NAMALWA (cell line): ENCODE data around the gene PRAC1.

Experiments
- DNase-seq: peaks from one replicate; pipeline ENCODE4 v3.0.0-alpha.2; 2015; ENCODE audit warnings: low spot score

The PRAC1 gene

DNA sequence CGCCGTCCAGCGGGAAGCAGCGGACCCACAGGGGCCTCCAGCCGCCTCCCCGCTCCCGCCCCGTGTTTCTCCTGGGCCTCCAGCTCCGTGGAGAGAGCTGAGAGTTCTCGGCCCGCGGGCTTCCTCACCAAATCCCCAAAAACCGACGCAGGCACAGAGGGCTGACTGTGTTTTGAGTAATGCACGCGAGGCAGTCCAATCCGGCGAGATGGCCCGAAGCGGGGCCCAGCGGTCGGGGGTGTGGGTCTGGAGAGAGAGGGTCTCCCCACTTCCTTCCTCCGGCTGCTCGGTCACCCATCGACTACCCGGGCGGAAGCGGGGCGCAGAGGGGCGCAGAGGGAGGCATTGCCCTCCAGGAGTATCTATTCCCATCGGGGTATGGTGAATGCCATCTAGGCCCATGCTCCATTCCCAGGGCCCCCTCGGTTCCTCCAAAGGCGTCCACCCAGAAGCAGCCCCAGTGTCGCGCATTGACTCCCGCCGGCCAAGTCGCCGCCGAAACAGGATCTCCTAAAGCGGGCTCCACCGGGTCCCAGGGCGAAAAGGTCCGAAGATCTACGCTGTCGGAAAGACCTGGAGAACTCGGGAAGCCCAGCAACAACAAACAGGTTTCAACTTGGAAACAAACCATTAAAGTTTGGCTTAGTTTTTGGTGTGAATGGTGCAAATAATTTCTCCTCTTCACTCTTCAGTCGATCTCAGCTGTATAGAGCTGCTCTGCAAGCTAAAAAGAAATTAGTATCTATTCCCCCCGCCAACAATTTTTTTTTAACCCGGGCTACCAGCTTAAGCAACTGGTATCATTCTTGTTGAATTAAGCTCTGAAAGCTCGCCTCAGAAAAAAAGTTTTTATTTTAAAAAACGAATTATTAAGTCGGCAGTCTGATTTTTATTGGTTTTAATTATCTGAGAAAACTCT, 25.4 kb upstream of the PRAC1 start:
- DNase-seq = no peak

DNA sequence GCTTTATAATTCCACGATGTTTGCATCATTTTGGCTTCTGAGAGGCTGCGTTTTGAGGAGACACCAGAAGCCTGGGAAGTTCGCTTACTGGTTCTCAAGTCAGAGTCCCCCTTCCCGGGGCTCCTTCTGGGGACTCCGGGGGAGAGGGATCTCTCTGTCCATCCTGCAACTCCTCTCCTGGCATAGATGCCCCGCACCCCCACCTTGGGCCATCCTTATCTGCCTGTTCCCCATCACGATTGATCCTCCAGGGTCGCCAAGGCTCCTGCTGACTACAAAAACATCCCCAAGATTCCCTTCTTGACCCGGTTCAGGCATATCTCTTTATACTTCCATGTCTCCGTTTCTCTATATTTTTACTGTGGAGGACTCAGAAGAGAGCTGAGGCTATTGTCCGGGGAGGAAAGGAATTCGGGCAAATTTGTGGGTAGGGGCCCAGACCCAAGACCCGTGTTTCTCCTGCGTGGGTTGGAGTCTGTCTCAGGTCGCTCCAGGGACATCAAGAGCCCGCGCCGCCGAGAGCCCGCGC, 24.7 kb upstream of the PRAC1 start:
- no peak for DNase-seq

DNA sequence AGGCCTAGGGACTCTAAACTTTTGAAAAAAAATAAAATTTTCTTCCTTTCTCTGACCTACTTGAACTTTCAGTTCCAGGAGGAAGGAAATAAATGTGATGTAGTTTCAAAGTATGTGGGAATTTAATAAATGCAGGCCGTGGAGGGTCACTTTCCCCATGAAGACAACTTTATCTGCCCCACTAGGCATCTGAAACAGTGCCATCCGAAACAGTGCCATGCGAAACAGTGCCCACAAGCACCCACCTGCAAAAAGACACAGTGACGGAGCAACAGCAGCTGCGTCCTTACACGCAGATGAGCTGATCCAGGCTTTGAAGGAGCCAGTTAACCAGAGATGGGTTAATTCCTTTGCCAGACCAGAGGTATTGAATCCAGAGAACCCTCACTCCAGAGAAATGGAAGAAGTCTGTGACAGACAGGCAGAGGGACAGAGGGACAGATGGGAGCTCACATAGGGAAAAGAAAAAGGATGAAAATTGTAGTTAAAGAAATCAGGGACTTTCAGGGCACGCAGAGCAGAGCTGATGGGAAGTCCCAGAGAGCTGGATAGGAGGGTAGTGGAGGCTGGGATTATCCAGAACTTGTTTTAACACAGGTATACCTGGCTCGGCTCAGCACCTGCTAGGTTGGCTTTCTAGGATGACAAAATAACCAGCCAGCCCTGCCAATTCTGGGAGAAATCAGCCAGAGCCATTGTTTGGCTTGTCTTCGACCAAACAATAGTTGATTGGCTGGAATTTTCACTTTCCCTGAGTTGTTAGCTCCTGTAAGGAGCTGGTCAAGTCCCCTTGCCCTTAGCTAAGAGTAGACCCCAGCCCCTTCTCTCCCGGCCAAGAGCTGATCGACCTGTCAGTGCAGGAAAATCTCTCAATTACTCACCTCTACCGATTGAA, 23.3 kb upstream of the PRAC1 start:
- no peak for DNase-seq

DNA sequence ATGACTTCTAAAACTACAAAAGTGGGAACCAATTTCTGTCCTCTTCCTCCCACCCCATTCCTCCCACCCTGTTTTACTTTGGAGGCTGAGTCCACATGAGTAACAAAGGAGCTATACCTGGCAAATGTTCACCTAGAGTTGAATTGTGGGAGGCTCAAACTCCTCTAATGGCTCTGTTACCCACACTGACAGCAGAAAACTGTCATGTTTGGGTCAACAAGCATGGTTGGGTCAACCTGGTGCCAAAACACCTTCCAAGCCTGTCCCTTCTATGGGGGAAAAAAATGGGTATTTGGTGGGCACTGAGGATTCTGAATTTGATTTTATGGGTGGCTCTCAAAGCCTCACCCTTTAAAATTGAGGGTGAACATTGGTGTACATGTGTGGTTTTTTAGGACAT, 18.2 kb upstream of the PRAC1 start:
- no peak for DNase-seq

DNA sequence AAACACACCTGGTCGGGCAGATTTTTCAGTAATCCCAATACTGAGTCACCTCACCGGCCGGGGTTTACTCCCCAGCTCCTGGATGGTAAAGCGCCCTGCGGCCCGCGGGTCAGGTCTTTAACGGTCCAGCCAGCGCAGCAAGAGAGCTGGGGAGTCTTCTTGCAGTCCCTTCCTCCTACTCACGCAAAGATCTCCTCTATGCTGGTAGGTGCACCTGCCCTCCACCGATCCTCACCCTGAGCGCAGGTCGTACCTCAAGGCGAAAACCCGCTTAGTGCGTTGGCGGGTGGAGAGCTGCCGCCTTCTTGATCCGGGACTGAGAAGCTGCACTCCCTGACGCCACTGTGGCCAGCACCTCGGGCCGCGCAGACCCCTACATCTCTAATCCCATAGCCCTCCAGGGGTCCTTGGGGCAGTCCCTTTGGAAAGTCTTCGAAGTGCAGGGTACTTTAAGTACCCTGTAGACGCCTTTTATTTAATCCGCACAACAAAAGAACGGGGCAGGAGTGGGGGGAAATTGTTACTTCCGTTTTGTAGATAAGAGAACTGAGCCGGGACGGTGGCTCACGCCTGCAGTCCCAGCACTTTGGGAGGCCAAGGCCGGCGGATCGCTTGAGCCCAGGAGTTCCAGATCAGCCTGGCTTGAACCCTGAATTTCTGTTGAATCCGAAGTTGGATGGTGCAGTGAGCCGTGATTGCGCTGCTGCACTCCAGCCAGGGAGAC, 16.6 kb upstream of the PRAC1 start:
- no peak for DNase-seq

DNA sequence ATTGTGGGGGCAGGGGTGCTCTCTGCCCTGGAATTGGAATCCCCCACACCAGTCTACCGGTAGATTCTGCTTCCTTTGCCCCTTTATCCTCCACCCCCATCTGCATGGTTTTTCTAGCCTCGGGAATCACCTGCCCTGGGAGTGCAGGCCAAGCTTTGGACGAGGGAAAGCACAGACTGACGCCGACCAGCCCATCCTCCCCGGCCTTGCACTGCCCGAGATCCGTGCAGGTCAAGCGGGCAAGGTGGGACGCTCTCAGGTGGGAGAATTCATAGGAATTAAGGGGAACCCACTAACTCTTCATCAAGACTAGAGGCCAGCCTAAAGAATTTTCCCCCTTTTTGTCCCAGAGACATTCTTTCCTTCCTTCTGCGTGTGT, 16.1 kb upstream of the PRAC1 start:
- no peak for DNase-seq

DNA sequence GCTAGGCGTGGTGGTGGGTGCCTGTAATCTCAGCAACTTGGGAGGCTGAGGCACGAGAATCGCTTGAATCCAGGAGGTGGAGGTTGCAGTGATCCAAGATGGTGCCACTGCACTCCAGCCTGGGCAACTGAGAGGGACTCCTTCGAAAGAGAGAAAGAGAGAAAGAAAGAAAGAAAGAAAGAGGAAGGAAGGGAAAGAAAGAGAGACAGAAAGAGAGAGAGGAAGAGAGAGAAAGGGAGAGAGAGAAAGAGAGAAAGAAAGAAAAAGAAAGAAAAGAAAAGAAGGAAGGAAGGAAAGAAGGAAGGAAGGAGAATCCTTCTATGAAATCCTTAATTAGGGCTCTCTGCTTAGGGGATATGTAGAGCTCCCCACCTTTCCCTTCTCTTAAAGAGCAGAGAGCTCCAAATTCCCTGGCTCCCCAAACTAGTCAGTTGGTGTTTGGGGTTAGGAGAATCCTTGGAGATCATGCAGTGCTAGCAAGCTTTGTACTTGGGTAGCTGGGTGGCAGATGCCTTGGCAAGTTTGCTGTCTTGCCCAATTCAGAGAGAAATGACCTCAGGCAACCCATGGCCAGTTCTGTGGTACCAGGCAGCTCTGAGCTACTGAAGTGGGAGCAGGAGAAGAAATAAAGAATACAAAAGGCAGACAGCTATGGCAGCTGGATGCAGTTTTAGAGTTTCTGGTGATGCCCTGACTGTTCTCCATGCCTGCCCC, 15.2 kb upstream of the PRAC1 start:
- DNase-seq = no peak

DNA sequence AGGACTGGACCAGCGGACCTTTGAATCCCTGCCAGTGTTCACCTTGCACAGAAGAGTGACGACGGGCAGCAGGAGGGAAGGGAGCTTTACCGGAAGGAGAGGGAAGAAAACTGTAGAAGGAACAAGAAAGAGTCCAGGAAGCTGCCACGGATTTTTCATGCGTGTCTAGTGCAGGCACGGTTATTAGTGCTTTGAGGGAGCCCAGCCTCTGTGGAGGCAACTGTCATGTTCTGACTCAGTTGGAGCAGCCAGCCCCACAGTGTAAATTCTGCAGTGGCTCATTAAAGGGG, 12.7 kb upstream of the PRAC1 start:
- DNase-seq = no peak

DNA sequence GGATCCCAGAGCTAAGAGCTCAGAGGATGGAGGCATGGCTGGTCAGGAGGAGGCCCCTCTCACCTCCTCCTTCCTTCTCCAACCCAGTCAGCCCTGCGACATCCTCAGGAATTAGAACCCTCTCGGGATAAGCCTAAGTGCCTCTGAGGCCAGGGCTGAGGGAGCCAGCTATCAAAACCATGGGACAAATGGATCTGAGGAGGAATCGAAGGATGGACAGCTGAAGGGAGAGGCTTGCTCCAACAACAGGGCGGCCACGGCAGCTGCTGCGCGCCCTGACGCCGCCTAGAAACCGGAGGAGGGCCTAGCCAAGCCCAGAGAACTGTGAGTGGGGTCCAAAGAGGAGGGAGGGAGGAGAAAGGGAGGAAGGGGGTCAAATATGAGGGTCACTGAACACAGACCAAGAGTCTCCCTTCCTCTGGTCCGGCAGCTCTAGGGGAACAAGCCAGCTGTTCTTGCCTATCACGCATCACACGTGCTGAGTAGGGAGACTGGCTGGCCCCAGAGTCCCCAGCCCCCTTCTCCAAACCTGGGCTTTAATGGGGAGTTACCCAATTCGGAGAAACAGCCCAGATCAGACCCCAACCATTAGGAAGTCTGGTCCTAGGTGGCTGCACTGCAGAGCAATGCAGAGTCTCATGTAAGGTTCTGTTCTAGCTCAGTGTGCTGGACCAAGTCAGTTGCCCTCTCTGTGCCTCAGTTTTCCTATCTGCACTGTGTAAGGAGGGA, 12.2 kb upstream of the PRAC1 start:
- no peak for DNase-seq

DNA sequence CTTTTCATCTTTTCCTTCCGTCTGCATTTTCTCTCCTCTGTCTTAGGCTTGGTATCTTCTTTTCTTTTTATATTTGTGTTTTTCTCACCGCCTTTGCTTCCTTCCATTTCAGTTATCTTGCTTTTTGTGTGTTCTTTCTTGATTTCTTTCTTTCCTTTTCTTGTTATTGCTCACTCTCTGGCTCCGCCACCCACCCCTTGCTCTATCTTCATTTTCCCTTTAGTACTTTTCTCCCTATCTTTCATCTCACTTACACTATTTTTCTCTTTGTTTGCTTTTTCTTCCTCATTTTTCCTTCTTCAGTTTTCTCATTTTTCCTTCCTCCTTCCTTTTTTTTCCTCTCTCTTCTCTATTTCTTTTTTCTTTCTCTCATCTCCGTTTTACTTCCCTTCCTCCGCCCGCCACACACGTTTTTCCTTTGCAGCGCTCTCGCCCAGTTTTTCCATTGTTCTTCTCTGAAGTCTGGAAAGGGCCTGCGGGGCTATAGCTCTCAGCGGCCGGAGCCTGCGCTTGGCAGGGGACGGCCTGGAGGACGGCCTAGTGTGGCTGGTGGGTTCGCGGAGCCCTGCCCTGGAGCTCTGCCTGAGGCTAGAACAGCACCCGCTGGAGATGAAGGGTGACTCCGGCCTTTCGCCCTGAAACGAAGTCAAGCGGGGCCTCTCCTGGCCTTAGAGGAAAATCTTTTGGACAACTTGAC, 11.5 kb upstream of the PRAC1 start:
- no peak for DNase-seq

DNA sequence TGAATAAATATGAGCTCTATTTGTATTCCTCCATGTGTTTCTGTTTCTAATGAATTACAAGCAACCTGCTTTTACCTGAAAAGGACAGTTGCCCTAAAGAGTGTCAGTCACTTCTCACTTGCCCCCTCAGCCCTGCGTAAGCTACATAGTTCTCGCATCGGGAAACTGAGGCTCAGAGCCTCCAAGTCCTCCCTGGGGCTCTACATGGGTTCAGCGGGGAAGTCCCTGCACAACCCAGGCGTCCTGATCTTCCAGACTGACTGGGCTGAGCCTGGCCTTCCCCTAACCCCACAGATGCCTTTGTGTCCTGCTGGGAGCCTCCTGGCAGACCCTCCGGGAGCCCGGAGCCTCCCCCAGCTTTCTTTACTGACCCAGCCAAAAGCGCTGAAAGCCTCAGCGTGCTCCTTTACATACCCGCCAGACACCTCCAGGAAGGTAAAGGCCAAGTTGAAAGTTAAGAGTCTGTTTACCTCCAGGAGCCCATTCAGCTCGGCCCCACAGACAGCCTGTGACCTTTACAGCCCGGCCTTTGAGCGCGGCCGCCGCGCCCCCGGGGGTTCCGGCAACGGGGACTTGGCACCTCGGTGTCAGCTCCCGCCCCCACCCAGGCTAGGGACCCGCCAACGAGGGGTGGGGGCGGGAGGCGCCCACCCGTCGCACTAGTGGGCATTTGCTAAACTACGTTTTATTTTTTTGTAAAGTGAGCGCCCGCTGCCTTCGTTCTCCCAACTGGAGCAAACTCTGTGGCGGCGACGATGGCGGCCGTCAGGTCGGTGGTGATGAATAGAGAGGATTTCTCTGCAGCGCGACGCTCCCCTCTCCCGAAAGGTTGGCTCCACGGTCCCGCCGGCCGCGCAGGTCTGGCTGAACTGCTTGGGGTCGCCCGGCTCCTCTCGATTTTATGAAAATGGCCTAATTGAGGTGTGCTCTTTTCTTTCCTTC, 10.6 kb upstream of the PRAC1 start:
- DNase-seq = no peak

DNA sequence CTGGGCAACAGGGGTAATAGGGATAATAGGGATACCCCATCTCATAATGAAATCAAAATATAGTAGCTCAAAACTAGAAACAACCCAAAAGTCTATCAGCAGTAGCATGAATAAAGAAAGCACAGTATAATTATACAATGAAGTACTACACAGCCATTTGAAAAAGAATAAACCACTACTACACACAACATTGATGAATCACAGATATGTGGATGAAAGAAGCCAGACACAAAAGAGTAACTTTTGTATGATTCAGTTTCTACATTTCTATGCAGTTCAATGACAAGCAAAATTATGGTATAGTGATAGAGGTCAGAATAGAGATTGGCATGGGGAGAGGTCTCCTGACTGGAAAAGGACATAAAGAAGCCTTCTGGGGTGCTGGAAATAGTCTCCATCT, 9.0 kb upstream of the PRAC1 start:
- no peak for DNase-seq

DNA sequence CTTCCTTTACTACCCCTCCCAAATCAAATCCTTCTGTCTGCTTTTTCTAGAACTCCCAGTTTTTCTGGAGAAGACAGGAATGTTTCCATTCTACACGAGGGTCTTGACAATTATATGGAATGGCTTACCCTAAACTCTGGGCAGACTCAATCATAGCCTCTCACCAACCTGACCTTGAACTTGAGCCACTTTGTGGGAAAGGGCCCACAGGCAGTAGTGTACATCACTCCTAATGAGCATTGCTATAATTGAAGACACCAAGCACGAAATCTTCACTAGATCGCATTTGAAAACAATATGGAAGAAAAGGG, 7.9 kb upstream of the PRAC1 start:
- DNase-seq = no peak

DNA sequence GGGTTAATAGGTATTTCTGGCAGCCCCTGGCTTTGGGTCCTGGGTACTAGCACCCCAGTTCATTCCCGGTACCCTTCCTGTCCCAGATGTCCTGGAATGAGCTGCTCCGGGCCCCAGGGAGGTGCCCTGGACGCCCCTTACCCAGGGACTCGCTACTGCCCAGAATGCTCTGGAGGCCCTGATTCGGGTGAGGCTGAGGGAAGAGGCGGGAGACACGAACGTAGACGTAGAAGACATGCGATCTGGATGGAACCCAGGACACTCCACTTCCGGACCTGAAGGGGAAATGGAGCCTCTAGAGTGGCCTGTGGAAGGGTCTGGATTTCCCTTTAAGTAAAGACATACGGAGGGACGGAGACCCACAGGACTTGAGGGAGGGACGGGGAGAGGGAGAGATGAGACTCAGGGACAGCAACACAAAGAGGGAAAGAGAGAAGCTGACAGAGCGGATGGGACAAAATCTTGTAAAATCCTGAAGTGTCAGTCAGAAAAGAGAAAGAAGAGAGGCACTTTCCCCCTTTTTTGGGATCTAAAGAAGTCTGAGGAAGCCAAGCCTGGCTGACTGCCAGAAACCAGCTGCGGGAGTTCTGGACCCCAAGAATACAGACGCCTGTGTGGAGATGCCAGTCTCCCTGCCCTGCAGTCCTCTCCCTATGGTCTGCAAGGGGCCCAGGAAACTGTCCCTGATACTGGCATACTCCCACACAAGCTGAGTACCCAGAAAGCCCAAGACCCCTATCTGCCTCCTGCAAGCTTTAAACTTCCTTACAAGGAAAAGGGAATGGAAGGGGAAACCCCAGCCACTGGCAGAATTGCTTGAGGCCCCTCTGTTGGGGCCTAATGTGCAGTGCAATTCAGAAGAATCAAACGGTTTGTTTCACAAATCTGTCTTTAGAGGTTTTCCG, 7.3 kb upstream of the PRAC1 start:
- no peak for DNase-seq

DNA sequence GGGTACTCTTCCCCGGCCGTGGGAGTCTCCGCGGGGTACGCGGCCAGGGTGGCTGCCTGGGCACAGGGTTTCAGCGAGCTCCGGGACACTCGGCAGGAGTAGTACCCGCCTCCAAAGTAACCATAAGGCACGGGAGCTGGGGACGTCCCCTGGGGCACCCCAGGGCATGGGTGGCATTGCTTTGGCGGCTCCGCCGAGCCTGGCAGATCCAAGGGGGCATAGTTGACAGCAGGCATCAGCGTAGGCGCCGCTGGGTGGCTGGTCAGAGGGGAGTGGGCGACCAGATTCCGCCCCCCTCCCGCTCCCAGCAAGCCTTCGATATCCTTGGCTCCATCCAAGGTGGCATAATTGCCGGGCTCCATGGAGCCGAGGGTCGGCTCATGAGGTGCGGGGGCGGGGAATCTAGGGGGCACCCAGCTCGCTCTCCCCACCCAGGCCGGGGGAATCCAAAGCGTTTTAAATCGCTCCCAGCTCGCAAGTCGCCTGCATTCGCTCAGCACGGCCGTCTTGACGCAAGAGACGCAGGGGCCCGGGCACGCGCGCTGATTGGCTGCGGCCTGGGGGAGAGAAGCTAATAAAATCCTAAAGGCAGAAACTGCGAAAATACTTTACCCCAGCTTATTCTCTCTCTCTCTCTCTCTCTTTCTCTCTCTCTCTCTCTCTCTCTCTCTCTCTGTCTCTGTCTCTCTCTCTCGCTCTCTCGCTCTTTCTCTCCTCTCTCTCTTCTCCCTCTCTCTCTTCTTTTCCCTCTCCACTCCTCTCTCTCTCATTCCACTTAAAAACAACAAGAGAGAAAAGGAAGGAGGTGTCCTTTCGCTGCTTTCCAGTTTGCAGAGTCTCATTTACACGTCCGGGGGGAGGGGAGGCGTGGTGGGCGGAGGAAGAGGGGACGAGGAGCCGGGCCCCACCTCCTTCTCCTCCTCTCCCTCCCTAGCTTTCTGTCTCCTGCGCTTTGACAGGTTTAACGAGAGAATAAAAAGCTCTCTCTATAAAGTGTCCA, 6.2 kb upstream of the PRAC1 start, which contains the start of gene HOXB13:
Gene HOXB13 (minus strand): TSS at position 519 of the 1,000 bp plus-strand sequence. CDS start 157 bp downstream, at position 362.
- DNase-seq = no peak

DNA sequence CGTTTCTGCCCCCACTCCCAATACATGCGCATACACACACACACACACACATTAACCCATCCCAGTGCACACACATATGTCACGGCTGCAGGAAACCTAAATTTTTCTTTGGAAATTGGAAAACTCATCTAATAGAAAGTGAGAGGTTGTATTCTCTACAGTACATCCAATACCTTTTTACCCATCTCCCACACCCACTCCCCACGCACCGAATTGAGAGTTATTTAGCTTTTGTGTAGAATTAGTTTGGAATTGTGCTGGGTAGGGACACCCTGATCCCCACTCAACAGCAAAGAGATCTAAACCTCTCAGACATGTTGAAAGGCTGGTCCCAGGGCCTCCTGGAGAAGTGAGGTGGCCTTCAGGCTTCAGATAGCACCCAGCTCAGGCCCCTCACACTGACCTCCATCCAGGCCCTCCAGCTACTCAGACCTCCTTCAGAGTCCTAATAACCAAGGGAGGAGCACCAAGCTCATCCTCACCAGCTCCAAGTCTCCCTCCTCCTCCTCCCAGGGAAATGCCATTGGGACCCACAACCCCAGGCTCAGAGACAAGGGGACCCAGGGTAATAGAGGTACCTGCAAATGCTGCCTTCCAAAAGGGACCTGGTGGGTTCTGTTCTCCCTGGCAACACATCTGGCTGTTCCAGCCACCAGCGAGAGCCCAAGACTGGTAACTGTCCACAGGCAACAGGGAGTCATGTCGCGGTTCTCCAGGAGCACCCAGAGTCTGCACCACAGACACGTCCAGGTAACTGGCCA, 5.3 kb upstream of the PRAC1 start:
- no peak for DNase-seq
